Measurements from ENCODE around the gene LRCH4. TPM values are rescaled to one million over a fixed set of nuclear protein-coding genes. Genes with fewer than 3 reads are reported as not detected.

Gene LRCH4
- total and polyA plus RNA-seq, 2 of the 8 experiments (the other 6 are each of a cell fraction or from before 2014, with no cell fraction given): 15.5 to 36.6 TPM

DNA sequence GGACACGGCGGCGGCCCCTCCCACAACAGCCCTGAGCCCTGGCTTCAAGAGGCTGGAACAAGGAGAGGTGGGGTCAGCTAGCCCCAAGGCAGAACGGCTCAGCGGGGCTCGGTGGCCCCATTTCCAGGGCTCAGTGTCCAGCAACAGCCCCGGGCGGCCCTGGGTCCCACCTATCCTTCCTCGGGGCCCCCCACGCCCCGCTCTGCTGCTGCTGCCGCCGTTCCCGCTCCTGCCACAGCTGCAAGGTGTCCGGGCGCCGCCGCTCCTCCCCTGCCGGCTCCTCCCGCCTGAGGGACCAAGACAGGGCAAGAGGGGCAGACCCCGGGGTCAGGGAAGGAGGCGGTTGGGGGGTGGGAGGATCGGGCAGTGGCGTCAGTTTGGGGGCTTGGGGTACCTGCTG lies 8.8 kb downstream of the LRCH4 start:
- Histone ChIP-seq H3K4me2 (ENCODE audit: insufficient read depth in 1 of 2, low read depth in 2 of 2, low read length in 2 of 2) (no peak overlapping the region), H4K5ac (ENCODE audit: insufficient read length, low read depth, low read length) (no peak overlapping the region), H3K27ac (ENCODE audit: low read depth, low read length) (no peak overlapping the region), H2BK5ac (ENCODE audit: low read depth, low read length) (no peak overlapping the region), H4K20me1 (replicated peaks in 1 of 2; ENCODE audit: control insufficient read depth in 1 of 2, insufficient read depth in 2 of 2, low read length in 2 of 2) (peaks cover 2 to 17% of the 10 kb centered on the region in 2 experiments), H3K23me2 (ENCODE audit: low read depth, low read length) (peaks cover 7% of the 10 kb centered on the region), H2BK20ac (ENCODE audit: low read length) (no peak overlapping the region), H3K9ac (replicated peaks in 1 of 4; ENCODE audit: extremely low read depth in 1 of 4, low read depth in 3 of 4, low read length in 3 of 4) (no peak overlapping the region), H3K79me2 (ENCODE audit: control insufficient read depth in 1 of 2, insufficient read depth in 2 of 2, low read length in 2 of 2) (no peaks in the 10 kb centered on the region), H3K4ac (replicated peaks; ENCODE audit: insufficient read length, low read depth, low read length) (no peak overlapping the region), H4K91ac (replicated peaks; ENCODE audit: insufficient read length, low read length) (no peak overlapping the region), H3K27me3 (replicated peaks in 1 of 4; ENCODE audit: control insufficient read depth in 3 of 4, extremely low read depth in 1 of 4, insufficient read depth in 3 of 4, low read length in 3 of 4) (peaks cover 0 to 2% (median 0%) of the 10 kb centered on the region in 4 experiments; a peak in 1 of 7 replicates), H3K79me1 (ENCODE audit: low read depth, low read length) (peaks cover 7% of the 10 kb centered on the region), H3K4me3 (ENCODE audit: extremely low read depth in 1 of 4, insufficient read depth in 2 of 4, low read depth in 3 of 4, low read length in 4 of 4) (no peak overlapping the region), H3K4me1 (replicated peaks in 1 of 4; ENCODE audit: control insufficient read depth in 3 of 4, insufficient read depth in 4 of 4, low read length in 3 of 4) (peaks cover 0 to 11% (median 5%) of the 10 kb centered on the region in 4 experiments; a peak in 6 of 7 replicates), H2BK120ac (replicated peaks; ENCODE audit: low read depth, low read length) (no peak overlapping the region), H3K23ac (ENCODE audit: insufficient read length) (no peak overlapping the region), H4K8ac (ENCODE audit: extremely low read depth, insufficient read depth, low read length) (no peak overlapping the region), H3K14ac (ENCODE audit: insufficient read length) (no peak overlapping the region), H2BK12ac (ENCODE audit: low read depth, low read length) (no peak overlapping the region), H3K18ac (ENCODE audit: extremely low read depth, low read length) (no peak overlapping the region), H2AFZ (ENCODE audit: low read length) (no peak overlapping the region), H3K56ac (replicated peaks; ENCODE audit: insufficient read length, low read depth, low read length) (no peak overlapping the region), H3K36me3 (ENCODE audit: control insufficient read depth in 2 of 4, insufficient read depth in 4 of 4, low read length in 3 of 4) (peaks cover 14 to 41% (median 36%) of the 10 kb centered on the region in 4 experiments), H2BK15ac (ENCODE audit: low read length) (no peak overlapping the region), H2AK5ac (ENCODE audit: low read depth, low read length) (no peak overlapping the region), H3K9me3 (ENCODE audit: insufficient read depth in 2 of 2, low read depth in 1 of 2, low read length in 1 of 2) (no peaks in the 10 kb centered on the region)
- POLR2A ChIA-PET (ENCODE audit: partially characterized antibody): interaction anchor here (0.6 to 2.6 kb wide), 7 partner anchors 9 to 244 kb away, joined by 3 to 10 read pairs (median 3); partner anchors contain the start of genes FBXO24 and LRCH4
- FAIRE-seq (no peak), DNase-seq (ENCODE audit: low read depth in 1 of 2, low spot score in 2 of 2) (no peak)
- WGBS, 2 experiments (ENCODE audit: extremely low coverage in 1 of 2, insufficient coverage in 1 of 2, insufficient read length in 1 of 2, insufficient replicate concordance in 2 of 2, low coverage in 1 of 2, low lambda C conversion rate in 2 of 2, missing lambda C conversion rate in 1 of 2): 88% methylated on average over 5 of the region's 24 CpGs; no CpG with 5 or more reads in 1 of the 2 experiments
- CTCF ChIA-PET (ENCODE audit: partially characterized antibody): interaction anchor here (0.9 to 3.8 kb wide), 10 partner anchors 9 to 148 kb away, joined by 3 to 16 read pairs (median 5); partner anchors contain the start of genes FBXO24, LRCH4 and MOSPD3
- TF ChIP-seq TEAD4 (IDR thresholded peaks at IDR 0.05; ENCODE audit: low read depth, low read length) (no peak), HDAC2 (IDR thresholded peaks at IDR 0.05; ENCODE audit: borderline replicate concordance in 1 of 2, low read depth in 2 of 2, low read length in 2 of 2) (no peak), GTF2F1 (IDR thresholded peaks at IDR 0.05; ENCODE audit: borderline replicate concordance, low read depth, low read length) (no peak), SRF (IDR thresholded peaks at IDR 0.05; ENCODE audit: low read depth, low read length) (no peak), PHF8 (conservative IDR thresholded peaks at IDR 0.05; ENCODE audit: low read depth, low read length) (no peak), CHD1 (IDR thresholded peaks at IDR 0.05; ENCODE audit: low read depth, low read length) (no peak), RNF2 (IDR thresholded peaks at IDR 0.05; ENCODE audit: borderline replicate concordance, low read depth, low read length, missing control alignments, poor library complexity, severe bottlenecking) (no peak), RBBP5 (IDR thresholded peaks at IDR 0.05; ENCODE audit: borderline replicate concordance, low read depth, low read length) (no peak)
- TF ChIP-seq, protein P1, sequence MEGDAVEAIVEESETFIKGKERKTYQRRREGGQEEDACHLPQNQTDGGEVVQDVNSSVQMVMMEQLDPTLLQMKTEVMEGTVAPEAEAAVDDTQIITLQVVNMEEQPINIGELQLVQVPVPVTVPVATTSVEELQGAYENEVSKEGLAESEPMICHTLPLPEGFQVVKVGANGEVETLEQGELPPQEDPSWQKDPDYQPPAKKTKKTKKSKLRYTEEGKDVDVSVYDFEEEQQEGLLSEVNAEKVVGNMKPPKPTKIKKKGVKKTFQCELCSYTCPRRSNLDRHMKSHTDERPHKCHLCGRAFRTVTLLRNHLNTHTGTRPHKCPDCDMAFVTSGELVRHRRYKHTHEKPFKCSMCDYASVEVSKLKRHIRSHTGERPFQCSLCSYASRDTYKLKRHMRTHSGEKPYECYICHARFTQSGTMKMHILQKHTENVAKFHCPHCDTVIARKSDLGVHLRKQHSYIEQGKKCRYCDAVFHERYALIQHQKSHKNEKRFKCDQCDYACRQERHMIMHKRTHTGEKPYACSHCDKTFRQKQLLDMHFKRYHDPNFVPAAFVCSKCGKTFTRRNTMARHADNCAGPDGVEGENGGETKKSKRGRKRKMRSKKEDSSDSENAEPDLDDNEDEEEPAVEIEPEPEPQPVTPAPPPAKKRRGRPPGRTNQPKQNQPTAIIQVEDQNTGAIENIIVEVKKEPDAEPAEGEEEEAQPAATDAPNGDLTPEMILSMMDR (IDR thresholded peaks at IDR 0.05; ENCODE audit: control extremely low read depth in 1 of 3, insufficient read depth in 1 of 3, low read depth in 1 of 3, low read length in 3 of 3): no peak

Data from H1 (cell line).